ENCODE results near the gene OXNAD1. TPM values are rescaled to one million over a fixed set of nuclear protein-coding genes. Genes with fewer than 3 reads are reported as not detected.
A peak's percentile ranks its signal among the peaks of the same experiment; 100 is the strongest.

Gene OXNAD1
- total RNA-seq, 6 experiments from 2014 or later, result 8.1 to 27.2 (median 16.2) TPM

DNA sequence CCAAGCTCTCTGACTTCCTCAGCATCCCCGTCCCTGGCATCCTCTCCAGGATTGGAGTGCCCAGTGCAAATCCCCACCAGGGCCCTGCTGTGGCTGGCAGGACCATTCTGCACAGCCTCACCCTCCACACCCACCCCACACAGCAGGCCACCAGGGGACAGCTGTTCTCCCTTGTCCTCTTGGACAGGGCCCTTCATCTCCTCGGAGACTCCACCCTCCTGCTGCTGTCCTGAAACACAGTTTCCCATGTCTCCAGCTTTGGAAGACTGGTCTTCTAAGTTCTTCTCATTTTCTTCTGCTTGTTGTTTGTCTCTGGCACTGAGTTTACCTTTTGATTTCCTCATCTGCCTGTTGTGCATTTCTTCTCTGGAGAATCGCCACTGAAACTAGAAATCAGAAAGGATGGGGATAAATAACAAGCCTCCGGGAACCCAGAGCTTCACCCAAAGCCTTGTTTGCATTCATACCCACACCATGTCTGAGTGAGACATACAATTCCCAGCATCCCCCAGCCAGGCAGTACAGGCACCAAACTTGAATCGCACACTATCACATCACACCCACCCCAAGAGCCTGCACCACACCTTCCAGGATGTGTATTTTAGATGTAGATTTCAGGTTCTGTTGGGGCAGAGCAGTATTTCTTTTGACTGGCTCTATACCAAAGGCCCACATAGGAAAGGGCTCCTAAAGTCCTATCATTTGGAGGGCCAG is 52.0 kb downstream of the OXNAD1 start:
- Histone ChIP-seq H3K9me3 (no peaks in the 10 kb centered on the region), H3K4me3 (no peak overlapping the region), H3K36me3 (peaks cover 0 to 34% (median 9%) of the 10 kb centered on the region in 4 donors), H3K27me3 (no peaks in the 10 kb centered on the region), H3K4me1 (peaks cover 0 to 5% (median 3%) of the 10 kb centered on the region in 4 donors), H3K27ac (no peak overlapping the region)
- no peak for ATAC-seq
- intact Hi-C loops (cut with DNase I), result no loop called here
- no peak for DNase-seq
- WGBS (ENCODE audit: insufficient coverage, low coverage, low lambda C conversion rate, missing lambda C conversion rate), result 82% methylated on average over 5 of the region's 5 CpGs
- TF ChIP-seq POLR2A (IDR thresholded peaks at IDR 0.05), result no peak
- TF ChIP-seq, protein P1, sequence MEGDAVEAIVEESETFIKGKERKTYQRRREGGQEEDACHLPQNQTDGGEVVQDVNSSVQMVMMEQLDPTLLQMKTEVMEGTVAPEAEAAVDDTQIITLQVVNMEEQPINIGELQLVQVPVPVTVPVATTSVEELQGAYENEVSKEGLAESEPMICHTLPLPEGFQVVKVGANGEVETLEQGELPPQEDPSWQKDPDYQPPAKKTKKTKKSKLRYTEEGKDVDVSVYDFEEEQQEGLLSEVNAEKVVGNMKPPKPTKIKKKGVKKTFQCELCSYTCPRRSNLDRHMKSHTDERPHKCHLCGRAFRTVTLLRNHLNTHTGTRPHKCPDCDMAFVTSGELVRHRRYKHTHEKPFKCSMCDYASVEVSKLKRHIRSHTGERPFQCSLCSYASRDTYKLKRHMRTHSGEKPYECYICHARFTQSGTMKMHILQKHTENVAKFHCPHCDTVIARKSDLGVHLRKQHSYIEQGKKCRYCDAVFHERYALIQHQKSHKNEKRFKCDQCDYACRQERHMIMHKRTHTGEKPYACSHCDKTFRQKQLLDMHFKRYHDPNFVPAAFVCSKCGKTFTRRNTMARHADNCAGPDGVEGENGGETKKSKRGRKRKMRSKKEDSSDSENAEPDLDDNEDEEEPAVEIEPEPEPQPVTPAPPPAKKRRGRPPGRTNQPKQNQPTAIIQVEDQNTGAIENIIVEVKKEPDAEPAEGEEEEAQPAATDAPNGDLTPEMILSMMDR (IDR thresholded peaks at IDR 0.05), result no peak

DNA sequence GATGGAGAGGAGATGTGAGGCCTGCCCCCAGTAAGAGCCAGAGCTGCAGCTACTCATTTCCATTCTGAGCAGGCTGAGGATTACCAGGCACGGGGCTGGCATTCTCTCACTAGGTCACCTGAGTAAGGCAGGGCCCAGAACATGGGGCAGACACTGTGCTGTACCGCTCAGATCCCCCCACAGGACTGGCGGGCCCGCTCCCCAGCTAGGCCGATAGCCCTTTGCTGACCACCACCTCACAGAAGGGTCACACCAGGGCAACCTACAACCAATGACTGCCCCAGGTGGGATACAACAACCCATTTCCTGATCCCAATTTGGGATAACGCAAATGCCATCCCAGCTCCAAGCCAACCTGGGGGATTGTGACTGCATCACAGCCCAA is 52.5 kb downstream of the OXNAD1 start:
- WGBS (ENCODE audit: insufficient coverage, low coverage, low lambda C conversion rate, missing lambda C conversion rate), result no CpG with 5 or more reads among the region's 6 CpGs
- no peaks in the 10 kb centered on the region for H3K4me1 ChIP-seq
- peaks cover 0 to 38% (median 9%) of the 10 kb centered on the region in 4 donors for H3K36me3 ChIP-seq
- no peak for DNase-seq
- H3K9me3 ChIP-seq, result no peaks in the 10 kb centered on the region
- intact Hi-C loops (cut with DNase I), result no loop called here
- ATAC-seq, result no peak
- no peak overlapping the region for H3K27ac ChIP-seq
- no peaks in the 10 kb centered on the region for H3K27me3 ChIP-seq
- TF ChIP-seq, protein P1 (IDR thresholded peaks at IDR 0.05), result no peak
- TF ChIP-seq POLR2A (IDR thresholded peaks at IDR 0.05), result no peak
- H3K4me3 ChIP-seq, result no peak overlapping the region

DNA sequence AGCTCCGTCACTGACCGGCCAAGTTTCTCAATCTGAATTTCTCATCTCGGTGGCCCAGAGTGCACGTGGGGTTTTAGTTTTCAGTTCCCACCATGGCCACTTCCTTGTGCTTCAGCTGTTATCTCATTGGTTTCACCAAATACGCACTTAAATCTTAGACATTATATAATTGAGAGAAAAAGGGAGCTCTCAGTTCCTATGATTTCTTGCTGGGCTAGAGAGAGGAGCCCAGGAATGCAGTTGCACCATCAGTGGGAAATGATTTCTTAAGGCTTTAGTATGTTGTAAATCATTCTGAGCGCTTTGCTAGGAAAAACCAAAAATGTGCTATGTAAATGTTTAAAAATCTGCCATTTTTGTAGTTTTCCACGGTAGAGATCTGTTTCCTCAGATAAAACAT is 53.2 kb downstream of the OXNAD1 start:
- Histone ChIP-seq H3K9me3 (no peaks in the 10 kb centered on the region), H3K36me3 (peaks cover 0 to 38% (median 8%) of the 10 kb centered on the region in 4 donors), H3K4me3 (no peak overlapping the region), H3K27me3 (no peaks in the 10 kb centered on the region), H3K4me1 (no peaks in the 10 kb centered on the region), H3K27ac (no peak overlapping the region)
- 73% methylated on average over 7 of the region's 7 CpGs for WGBS (ENCODE audit: insufficient coverage, low coverage, low lambda C conversion rate, missing lambda C conversion rate)
- ATAC-seq, result no peak
- intact Hi-C loops (cut with DNase I), result no loop called here
- no peak for TF ChIP-seq POLR2A (IDR thresholded peaks at IDR 0.05)
- TF ChIP-seq, protein P1 (IDR thresholded peaks at IDR 0.05), result no peak
- DNase-seq, result no peak

DNA sequence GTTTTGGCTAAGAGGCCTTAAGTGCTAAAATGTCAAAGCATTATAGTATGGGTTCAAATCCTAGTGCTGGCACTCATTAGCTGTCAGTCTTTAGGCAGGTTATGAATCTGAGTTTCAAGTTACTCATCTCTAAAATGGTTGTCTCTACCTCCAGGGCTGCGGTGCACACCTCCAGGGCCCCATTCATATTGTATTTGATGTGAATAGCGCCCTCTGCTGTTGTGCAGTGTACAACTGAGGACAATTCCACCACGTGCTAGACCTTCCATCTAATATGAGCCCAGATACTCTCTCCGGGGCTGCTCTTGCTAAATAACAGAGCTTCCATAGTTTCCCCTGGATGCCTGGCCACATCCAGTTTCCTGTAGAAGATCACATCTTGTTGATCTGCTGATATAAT is 54.3 kb downstream of the OXNAD1 start:
- no peak overlapping the region for H3K4me3 ChIP-seq
- peaks cover 0 to 37% (median 7%) of the 10 kb centered on the region in 4 donors for H3K36me3 ChIP-seq
- intact Hi-C loops (cut with DNase I), result no loop called here
- no peaks in the 10 kb centered on the region for H3K4me1 ChIP-seq
- no peaks in the 10 kb centered on the region for H3K9me3 ChIP-seq
- ATAC-seq (peak in 2 of 4 donors; percentile 50 to 58), DNase-seq (no peak)
- no peaks in the 10 kb centered on the region for H3K27me3 ChIP-seq
- WGBS (ENCODE audit: insufficient coverage, low coverage, low lambda C conversion rate, missing lambda C conversion rate), result 70% methylated on average over 4 of the region's 4 CpGs
- no peak overlapping the region for H3K27ac ChIP-seq
- no peak for TF ChIP-seq POLR2A (IDR thresholded peaks at IDR 0.05)
- TF ChIP-seq, protein P1 (IDR thresholded peaks at IDR 0.05), result peak; percentile 15 to 51 (median 32)

Data from right lobe of liver (tissue), 6 donors.